ENCODE measurements around the gene YARS1. TPM values are rescaled to one million over a fixed set of nuclear protein-coding genes. Genes with fewer than 3 reads are reported as not detected.

The YARS1 gene
- total RNA-seq, 1 experiment from 2014 or later = 244 TPM

DNA sequence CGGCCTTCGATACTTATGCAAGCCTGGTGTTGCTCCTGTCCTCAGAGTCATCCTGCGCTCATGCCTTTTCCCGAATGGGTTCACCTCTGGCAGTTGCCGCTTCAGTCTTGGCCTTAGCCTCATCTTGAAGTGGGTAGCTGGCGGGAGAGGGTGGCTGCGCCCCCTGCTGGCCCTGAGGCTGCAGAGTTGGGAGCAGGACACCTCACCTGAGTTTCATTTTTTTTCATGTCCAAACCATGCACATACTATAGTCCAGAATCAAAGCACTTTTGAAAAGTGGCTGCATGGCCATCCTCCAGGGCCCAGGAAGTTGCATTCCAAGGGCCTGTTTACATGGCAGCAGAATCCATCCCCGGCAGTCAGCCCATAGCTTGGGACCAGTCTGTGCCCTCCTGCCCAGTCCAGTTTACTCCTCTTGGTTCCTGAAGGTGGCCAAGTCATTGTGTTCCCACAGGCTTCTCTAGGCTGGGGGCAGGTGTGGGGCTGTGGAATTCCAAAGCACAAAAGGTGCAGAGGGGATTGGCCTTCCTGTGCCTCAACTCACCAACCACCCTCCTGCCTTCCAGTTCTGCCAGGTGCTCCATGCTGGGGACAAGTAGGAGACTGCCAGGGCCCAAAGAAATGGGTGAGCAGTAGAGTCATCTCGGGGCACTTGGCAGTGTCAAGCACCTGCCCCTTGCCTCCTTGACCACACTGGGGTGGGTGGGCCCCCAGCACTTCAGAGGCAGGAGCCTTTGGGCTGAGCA, 44.0 kb downstream of the YARS1 start (continued):
- TF ChIP-seq, protein P1, sequence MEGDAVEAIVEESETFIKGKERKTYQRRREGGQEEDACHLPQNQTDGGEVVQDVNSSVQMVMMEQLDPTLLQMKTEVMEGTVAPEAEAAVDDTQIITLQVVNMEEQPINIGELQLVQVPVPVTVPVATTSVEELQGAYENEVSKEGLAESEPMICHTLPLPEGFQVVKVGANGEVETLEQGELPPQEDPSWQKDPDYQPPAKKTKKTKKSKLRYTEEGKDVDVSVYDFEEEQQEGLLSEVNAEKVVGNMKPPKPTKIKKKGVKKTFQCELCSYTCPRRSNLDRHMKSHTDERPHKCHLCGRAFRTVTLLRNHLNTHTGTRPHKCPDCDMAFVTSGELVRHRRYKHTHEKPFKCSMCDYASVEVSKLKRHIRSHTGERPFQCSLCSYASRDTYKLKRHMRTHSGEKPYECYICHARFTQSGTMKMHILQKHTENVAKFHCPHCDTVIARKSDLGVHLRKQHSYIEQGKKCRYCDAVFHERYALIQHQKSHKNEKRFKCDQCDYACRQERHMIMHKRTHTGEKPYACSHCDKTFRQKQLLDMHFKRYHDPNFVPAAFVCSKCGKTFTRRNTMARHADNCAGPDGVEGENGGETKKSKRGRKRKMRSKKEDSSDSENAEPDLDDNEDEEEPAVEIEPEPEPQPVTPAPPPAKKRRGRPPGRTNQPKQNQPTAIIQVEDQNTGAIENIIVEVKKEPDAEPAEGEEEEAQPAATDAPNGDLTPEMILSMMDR (IDR thresholded peaks at IDR 0.05 in 2 of 3, conservative IDR thresholded peaks at IDR 0.05 in 1 of 3; ENCODE audit: borderline replicate concordance in 1 of 3, insufficient read depth in 1 of 3, low read depth in 2 of 3, low read length in 2 of 3) = peak; percentile 96 to 98 (median 97)
- TF ChIP-seq, protein P2, sequence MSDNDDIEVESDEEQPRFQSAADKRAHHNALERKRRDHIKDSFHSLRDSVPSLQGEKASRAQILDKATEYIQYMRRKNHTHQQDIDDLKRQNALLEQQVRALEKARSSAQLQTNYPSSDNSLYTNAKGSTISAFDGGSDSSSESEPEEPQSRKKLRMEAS (IDR thresholded peaks at IDR 0.05) = no peak
- no peak for TF ChIP-seq CEBPB (IDR thresholded peaks at IDR 0.05; ENCODE audit: low read depth)

DNA sequence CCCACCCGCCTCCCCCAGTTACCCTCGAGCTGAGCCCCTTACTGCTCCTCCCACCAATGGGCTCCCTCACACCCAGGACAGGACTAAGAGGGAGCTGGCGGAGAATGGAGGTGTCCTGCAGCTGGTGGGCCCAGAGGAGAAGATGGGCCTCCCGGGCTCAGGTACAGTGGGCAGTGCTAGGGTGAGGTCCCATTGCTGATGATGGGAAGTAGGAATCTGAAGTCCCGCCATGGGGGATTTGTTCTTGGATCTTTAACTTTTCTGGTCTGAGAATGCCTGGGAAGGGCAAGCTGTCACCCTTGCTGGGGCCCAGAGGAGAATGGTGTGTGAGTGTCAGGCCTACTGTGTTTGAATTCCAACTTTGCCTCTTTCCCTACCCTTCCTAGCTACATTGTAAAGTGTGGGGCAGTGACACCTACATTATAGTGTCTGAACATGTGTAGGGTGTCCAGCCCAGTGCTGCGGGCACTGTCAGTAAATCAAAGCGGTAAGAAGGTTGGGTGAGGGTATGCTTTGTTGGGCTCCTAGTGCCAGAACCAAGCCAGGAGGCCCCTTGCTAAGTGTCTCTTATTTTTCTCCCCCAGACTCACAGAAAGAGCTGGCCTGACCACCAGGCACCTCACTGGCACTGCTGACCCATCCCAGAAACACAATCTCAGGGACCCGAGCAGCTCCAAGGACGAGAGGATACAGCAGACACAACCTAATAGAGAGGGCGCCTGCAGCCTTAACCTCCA, 44.7 kb downstream of the YARS1 start:
- Histone ChIP-seq H3K4me1 (ENCODE audit: control insufficient read depth in 1 of 2, insufficient read depth in 2 of 2, low read length in 2 of 2) (peaks cover 30 to 47% of the 10 kb centered on the region in 2 experiments), H3K4me2 (ENCODE audit: low read length) (no peak overlapping the region; the same call in 1 of the 2 replicates), H3K27me3 (ENCODE audit: insufficient read depth, low read length) (no peaks in the 10 kb centered on the region), H3K9ac (ENCODE audit: low read length) (no peak overlapping the region), H3K27ac (ENCODE audit: low read depth, low read length) (peak overlapping the region; percentile 25; the same call in 1 of the 2 replicates), H3K36me3 (ENCODE audit: control insufficient read depth in 1 of 2, insufficient read depth in 2 of 2, low read length in 2 of 2) (peaks cover 16 to 19% of the 10 kb centered on the region in 2 experiments; a peak in 3 of 4 replicates), H2AFZ (ENCODE audit: low read depth, low read length, poor library complexity, severe bottlenecking) (no peak overlapping the region), H3K79me2 (ENCODE audit: insufficient read depth, low read length) (peaks cover under 1% of the 10 kb centered on the region; the same call in 1 of the 2 replicates), H3K9me3 (ENCODE audit: control insufficient read depth in 1 of 2, insufficient read depth in 1 of 2, low read depth in 1 of 2, low read length in 2 of 2) (no peaks in the 10 kb centered on the region), H3K4me3 (replicated peaks in 1 of 2; ENCODE audit: low read depth in 1 of 2, low read length in 2 of 2) (no peak overlapping the region), H3K9me2 (ENCODE audit: insufficient read depth) (no peaks in the 10 kb centered on the region), H4K20me1 (ENCODE audit: insufficient read depth) (no peaks in the 10 kb centered on the region)
- no TSS peak for BruUV-seq (replicated peaks)
- TF ChIP-seq CBX3 (IDR thresholded peaks at IDR 0.05; ENCODE audit: low read depth) (no peak), POLR2AphosphoS5 (IDR thresholded peaks at IDR 0.05; ENCODE audit: low read depth, low read length) (peak; percentile 9; the same call in 1 of the 2 replicates)
- ChIA-PET RAD21 (ENCODE audit: low non-redundant PET in 1 of 2, low total read pairs in 2 of 2, uncharacterized antibody in 2 of 2, unreplicated experiment in 2 of 2) (interaction anchor here (0.5 to 8.0 kb wide), 4 partner anchors 16 to 63 kb away, joined by 3 to 41 read pairs (median 17); no protein-coding TSS in a partner anchor), POLR2A (interaction anchor here (1.0 to 2.4 kb wide), 4 partner anchors 11 to 122 kb away, joined by 3 to 13 read pairs (median 7); partner anchors contain the start of gene RBBP4), CTCF (interaction anchor here (0.7 to 5.4 kb wide), 15 partner anchors 11 to 371 kb away, joined by 3 to 108 read pairs (median 6); no protein-coding TSS in a partner anchor)
- intact Hi-C loops (cut with micrococcal nuclease) = loop anchor here (1.0 to 2.0 kb wide), 4 partner anchors 60 to 372 kb away; no protein-coding TSS in a partner anchor
- DNase-seq (ENCODE audit: low read depth, low spot score) = no peak
- ATAC-seq = peak; percentile 18
